MM.1S (cell line): ENCODE results near the gene STARD3NL.
"Not testable (repeated sequence)": the region's sequence is repeated elsewhere in the genome, so short reads cannot be mapped to it uniquely, and the experiment has no call there.

Source experiments
- DNase-seq: peaks from one replicate; pipeline ENCODE4 v3.0.0-alpha.2; 2015
- H2AFZ ChIP-seq: fragments of 300-600 bp; sonication (generic); 2 replicates; pipeline ENCODE4 v1.6.0; 2016; ENCODE audit warnings: antibody characterized with exemption, low read length
- H3F3A ChIP-seq: fragments of 300-600 bp; sonication (generic); 2 replicates; pipeline ENCODE4 v1.6.1; 2016; ENCODE audit warnings: mild to moderate bottlenecking, antibody characterized with exemption, low read length, moderate library complexity, mixed read lengths; ENCODE audit not compliant: insufficient read depth
- H3K27ac ChIP-seq: fragments of 300-600 bp; sonication (generic); 2 replicates; pipeline ENCODE4 v1.5.1; 2016; ENCODE audit warnings: mild to moderate bottlenecking, low read length
- H3K27me3 ChIP-seq: fragments of 300-600 bp; sonication (generic); replicated peaks from 2 replicates; pipeline ENCODE4 v1.6.0; 2016; ENCODE audit warnings: low read length; ENCODE audit not compliant: insufficient read depth
- H3K36me3 ChIP-seq: fragments of 300-600 bp; sonication (generic); replicated peaks from 2 replicates; pipeline ENCODE4 v1.6.1; 2016; ENCODE audit warnings: mild to moderate bottlenecking, low read length, mixed read lengths; ENCODE audit not compliant: insufficient read depth
- H3K4me1 ChIP-seq: fragments of 300-600 bp; sonication (generic); 2 replicates; pipeline ENCODE4 v1.6.1; 2016; ENCODE audit warnings: low read length, mixed read lengths
- H3K4me2 ChIP-seq: fragments of 300-600 bp; sonication (generic); 2 replicates; pipeline ENCODE4 v1.6.0; 2016; ENCODE audit warnings: low read depth, low read length
- H3K4me3 ChIP-seq: fragments of 300-600 bp; sonication (generic); 2 replicates; pipeline ENCODE4 v1.5.1; 2016; ENCODE audit warnings: low read length, mixed read lengths
- H3K79me2 ChIP-seq: fragments of 300-600 bp; sonication (generic); 2 replicates; pipeline ENCODE4 v1.6.1; 2016; ENCODE audit warnings: mixed run types, low read length, mixed read lengths
- H3K9ac ChIP-seq: fragments of 300-600 bp; sonication (generic); 2 replicates; pipeline ENCODE4 v1.6.1; 2016; ENCODE audit warnings: low read length, mixed read lengths
- H3K9me2 ChIP-seq: fragments of 300-600 bp; sonication (generic); replicated peaks from 2 replicates; pipeline ENCODE4 v1.6.1; 2016; ENCODE audit warnings: mild to moderate bottlenecking, low read length, mixed read lengths; ENCODE audit not compliant: insufficient read depth
- H3K9me3 ChIP-seq: fragments of 300-600 bp; sonication (generic); replicated peaks from 2 replicates; pipeline ENCODE4 v1.6.1; 2016; ENCODE audit warnings: mild to moderate bottlenecking, low read length, mixed read lengths; ENCODE audit not compliant: insufficient read depth
- H4K20me1 ChIP-seq: fragments of 300-600 bp; sonication (generic); 2 replicates; pipeline ENCODE4 v1.6.1; 2016; ENCODE audit warnings: mild to moderate bottlenecking, low read length, moderate library complexity, mixed read lengths; ENCODE audit not compliant: insufficient read depth
- EZH2 ChIP-seq: fragments of 300-600 bp; sonication (generic); optimal IDR thresholded peaks from 2 replicates; pipeline ENCODE3; 2017; ENCODE audit warnings: low read depth, mild to moderate bottlenecking, antibody characterized with exemption, low read length, mixed read lengths
- EZH2phosphoT487 ChIP-seq: fragments of 300-600 bp; sonication (generic); IDR thresholded peaks from 2 replicates; pipeline ENCODE4 v1.6.1; 2018; ENCODE audit warnings: antibody characterized with exemption, low read length
- TF ChIP-seq, protein P1 (sequence below): fragments of 300-600 bp; sonication (generic); IDR thresholded peaks from 2 replicates; pipeline ENCODE4 v1.5.1; 2016; ENCODE audit warnings: antibody characterized with exemption, low read length, mixed read lengths

The STARD3NL gene

DNA sequence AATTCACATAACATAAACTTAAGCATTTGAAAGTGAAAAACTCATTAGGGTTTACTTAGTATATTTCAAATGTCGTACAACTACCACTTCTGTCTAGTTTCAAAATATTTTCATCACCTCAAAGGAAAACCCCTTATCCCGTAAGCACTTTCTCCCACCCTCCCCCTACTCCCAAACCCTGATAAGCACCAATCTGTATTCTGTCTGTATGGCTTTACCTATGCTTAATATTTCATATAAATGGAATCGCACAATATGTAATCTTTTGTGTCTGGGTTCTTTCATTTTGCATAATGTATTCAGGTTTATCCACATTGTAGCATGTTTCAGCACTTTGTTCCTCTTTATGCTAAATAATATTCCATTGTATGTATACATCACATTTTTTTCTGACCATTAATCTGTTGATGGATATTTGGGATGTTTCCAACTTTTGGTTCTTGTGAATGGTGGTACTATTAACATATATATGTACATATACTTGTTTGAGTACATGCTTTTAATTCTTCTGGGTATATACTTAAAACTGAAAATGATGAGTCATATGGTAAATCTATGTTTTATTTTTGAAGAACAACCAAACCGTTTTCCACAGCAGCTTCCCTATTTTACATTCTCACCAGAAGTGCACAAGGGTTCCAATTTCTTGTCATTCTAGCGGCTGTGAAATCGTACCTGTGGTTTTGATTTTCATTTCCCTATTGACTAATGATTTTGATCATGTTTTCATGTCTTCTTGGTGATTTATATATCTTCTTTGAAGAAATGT, 6.2 kb upstream of the STARD3NL start:
- Histone ChIP-seq H3K4me3 (no peak overlapping the region), H3F3A (no peaks in the 10 kb centered on the region), H3K27me3 (no peaks in the 10 kb centered on the region), H4K20me1 (no peaks in the 10 kb centered on the region), H3K4me2 (no peak overlapping the region; the same call in 1 of the 2 replicates), H3K27ac (no peak overlapping the region), H3K9me2 (no peaks in the 10 kb centered on the region), H3K4me1 (0 out of 2 replicates have a peak, but pooled peaks cover 6% of the 10 kb centered on the region), H3K36me3 (no peaks in the 10 kb centered on the region), H3K9ac (no peak overlapping the region), H3K9me3 (no peaks in the 10 kb centered on the region), H2AFZ (no peak overlapping the region), H3K79me2 (no peaks in the 10 kb centered on the region)
- DNase-seq = no peak
- TF ChIP-seq, protein P1, sequence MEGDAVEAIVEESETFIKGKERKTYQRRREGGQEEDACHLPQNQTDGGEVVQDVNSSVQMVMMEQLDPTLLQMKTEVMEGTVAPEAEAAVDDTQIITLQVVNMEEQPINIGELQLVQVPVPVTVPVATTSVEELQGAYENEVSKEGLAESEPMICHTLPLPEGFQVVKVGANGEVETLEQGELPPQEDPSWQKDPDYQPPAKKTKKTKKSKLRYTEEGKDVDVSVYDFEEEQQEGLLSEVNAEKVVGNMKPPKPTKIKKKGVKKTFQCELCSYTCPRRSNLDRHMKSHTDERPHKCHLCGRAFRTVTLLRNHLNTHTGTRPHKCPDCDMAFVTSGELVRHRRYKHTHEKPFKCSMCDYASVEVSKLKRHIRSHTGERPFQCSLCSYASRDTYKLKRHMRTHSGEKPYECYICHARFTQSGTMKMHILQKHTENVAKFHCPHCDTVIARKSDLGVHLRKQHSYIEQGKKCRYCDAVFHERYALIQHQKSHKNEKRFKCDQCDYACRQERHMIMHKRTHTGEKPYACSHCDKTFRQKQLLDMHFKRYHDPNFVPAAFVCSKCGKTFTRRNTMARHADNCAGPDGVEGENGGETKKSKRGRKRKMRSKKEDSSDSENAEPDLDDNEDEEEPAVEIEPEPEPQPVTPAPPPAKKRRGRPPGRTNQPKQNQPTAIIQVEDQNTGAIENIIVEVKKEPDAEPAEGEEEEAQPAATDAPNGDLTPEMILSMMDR = no peak
- no peak for TF ChIP-seq EZH2
- no peak for TF ChIP-seq EZH2phosphoT487

DNA sequence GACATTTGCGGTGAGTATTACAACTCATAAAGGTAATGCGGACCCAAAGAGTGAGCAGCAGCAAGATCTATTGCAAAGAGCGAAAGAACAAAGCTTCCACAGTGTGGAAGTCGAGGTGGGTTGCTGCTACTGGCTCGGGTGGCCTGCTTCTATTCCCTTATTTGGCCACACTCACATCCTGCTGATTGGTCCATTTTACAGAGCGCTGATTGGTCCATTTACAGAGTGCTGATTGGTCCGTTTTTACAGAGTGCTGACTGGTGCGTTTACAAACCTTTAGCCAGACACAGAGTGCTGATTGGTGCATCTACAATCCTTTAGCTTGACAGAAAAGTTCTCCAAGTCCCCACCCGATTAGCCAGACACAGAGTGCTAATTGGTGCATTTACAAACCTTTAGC, 2.5 kb upstream of the STARD3NL start:
- not testable (repeated sequence) for H3K4me1 ChIP-seq, H3K9me2 ChIP-seq, DNase-seq, H3K4me3 ChIP-seq, H3K4me2 ChIP-seq, H3K27me3 ChIP-seq, H3K79me2 ChIP-seq, H3K9ac ChIP-seq, H2AFZ ChIP-seq, H3K9me3 ChIP-seq, H4K20me1 ChIP-seq, H3F3A ChIP-seq, H3K27ac ChIP-seq, H3K36me3 ChIP-seq

DNA sequence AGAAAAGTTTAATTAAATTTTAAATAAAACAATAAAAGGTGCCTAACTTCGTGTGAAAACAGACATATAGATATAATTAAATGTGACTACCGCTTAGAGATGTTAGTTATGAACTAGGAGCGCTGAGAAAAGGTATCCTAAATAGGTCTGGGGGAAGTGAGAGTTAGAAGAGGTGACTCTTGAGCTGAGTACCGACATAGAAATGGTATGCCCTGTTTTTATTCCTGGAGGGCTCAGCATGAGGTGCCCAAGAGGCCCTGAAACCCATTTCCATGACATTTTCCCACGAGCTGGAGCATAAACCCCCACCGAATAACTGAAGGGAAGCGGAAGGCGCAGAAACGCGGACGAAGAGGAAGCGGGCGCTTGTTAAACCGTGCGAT, 433 bp upstream of the STARD3NL start:
- Histone ChIP-seq H3K9me3 (no peaks in the 10 kb centered on the region), H3K4me2 (peak overlapping the region; percentile 85), H3K27ac (no peak overlapping the region), H4K20me1 (no peaks in the 10 kb centered on the region), H2AFZ (peak overlapping the region; percentile 98), H3K36me3 (no peaks in the 10 kb centered on the region), H3K4me1 (peaks cover 6% of the 10 kb centered on the region; the same call in 1 of the 2 replicates), H3K27me3 (no peaks in the 10 kb centered on the region), H3K9ac (peak overlapping the region; percentile 68; the same call in 1 of the 2 replicates), H3K79me2 (peaks cover 7% of the 10 kb centered on the region), H3F3A (no peaks in the 10 kb centered on the region), H3K4me3 (peak overlapping the region; percentile 83), H3K9me2 (no peaks in the 10 kb centered on the region)
- DNase-seq = no peak
- TF ChIP-seq, protein P1 = no peak
- TF ChIP-seq EZH2 (no peak), EZH2phosphoT487 (no peak)

DNA sequence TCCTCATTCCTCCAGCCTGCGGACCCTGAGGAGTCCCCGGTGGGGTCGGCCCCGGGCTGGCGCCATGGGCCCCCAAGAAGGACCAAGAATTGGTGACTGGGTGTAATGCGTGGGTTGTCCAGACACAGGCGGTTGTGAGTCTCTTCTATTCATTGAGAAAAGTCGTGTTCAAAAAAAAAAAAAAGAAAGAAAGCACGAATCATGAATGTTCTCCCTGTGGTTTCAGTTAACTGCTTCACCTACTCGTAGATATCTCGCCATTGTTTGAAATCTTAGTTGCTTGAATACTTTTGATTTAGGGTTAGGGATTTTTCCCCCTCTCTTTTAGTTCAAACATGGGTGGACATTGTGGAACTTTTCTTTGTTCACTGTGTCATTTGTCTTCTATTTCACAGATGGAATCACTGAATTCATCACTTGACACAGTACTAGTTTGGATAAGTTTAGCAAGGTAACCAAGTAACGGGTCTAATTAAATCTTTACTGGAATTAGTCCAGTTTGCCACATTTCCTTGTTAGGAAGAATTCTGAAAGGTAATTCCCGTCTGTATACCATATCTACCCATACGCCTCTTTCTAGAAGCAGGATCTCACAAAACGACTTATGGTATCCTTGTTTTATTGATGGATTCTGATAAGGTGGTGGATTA, 775 bp downstream of the STARD3NL start:
- Histone ChIP-seq H3K4me1 (peaks cover 8% of the 10 kb centered on the region; the same call in 1 of the 2 replicates), H3K79me2 (peaks cover 7% of the 10 kb centered on the region), H4K20me1 (no peaks in the 10 kb centered on the region), H3K9me3 (no peaks in the 10 kb centered on the region), H3K9me2 (no peaks in the 10 kb centered on the region), H3K9ac (peak overlapping the region; percentile 68), H3K36me3 (no peaks in the 10 kb centered on the region), H3F3A (no peaks in the 10 kb centered on the region), H2AFZ (peak overlapping the region; percentile 98), H3K4me3 (peak overlapping the region; percentile 83), H3K4me2 (peak overlapping the region; percentile 85), H3K27me3 (no peaks in the 10 kb centered on the region), H3K27ac (no peak overlapping the region)
- no peak for DNase-seq
- TF ChIP-seq EZH2phosphoT487 (no peak), EZH2 (no peak)
- TF ChIP-seq, protein P1 = no peak; the same call in 1 of the 2 replicates
